Large intestine (tissue), 3 donors: ENCODE data around the gene BGLAP. TPM values are rescaled to one million over a fixed set of nuclear protein-coding genes. Genes with fewer than 3 reads are reported as not detected.

ENCODE experiments used
- DNase-seq, 2 donors: peaks; one replicate each; pipeline versions ENCODE4 v3.0.0 to v3.0.0-alpha.2; 2013
- H3K27ac ChIP-seq: one replicate; pipeline ENCODE4 v1.5.1; 2013; ENCODE audit warnings: low read length
- H3K27me3 ChIP-seq: 2 replicates; pipeline ENCODE4 v1.6.1; 2013; ENCODE audit warnings: low read length; ENCODE audit not compliant: control insufficient read depth, insufficient read depth
- H3K36me3 ChIP-seq: 2 replicates; pipeline ENCODE4 v1.6.1; 2013; ENCODE audit warnings: low read length; ENCODE audit not compliant: control insufficient read depth, insufficient read depth
- H3K4me1 ChIP-seq: one replicate; pipeline ENCODE4 v1.6.1; 2013; ENCODE audit warnings: low read length; ENCODE audit not compliant: control insufficient read depth, insufficient read depth
- H3K4me3 ChIP-seq: one replicate; pipeline ENCODE4 v1.5.1; 2013; ENCODE audit warnings: low read length
- H3K9me3 ChIP-seq: one replicate; pipeline ENCODE4 v1.6.1; 2013; ENCODE audit warnings: mild to moderate bottlenecking, low read depth, low read length, moderate library complexity; ENCODE audit not compliant: control insufficient read depth
- WGBS: methylation state at CpG from one replicate; pipeline ENCODE4 v1.1.5; 2013; ENCODE audit warnings: low lambda C conversion rate; ENCODE audit not compliant: insufficient coverage; 5-methylcytosine and 5-hydroxymethylcytosine counted together
- polyA plus RNA-seq: library from polyadenylated mRNA; unstranded; fragments of 120-200 nt; gene quantifications from one replicate; pipeline ENCODE4 v1.2.1, GENCODE V29; 2013

BGLAP gene
- polyA plus RNA-seq, 1 donor, result 5.8 TPM

GRCh38 chr1:156242738-156243137, 754 bp downstream of the BGLAP start:
- H3K4me3 ChIP-seq, result no peak overlapping the region
- WGBS, result no CpG with 5 or more reads among the region's 10 CpGs
- H3K36me3 ChIP-seq, result peaks cover 47% of the 10 kb centered on the region
- H3K27me3 ChIP-seq, result peaks cover 20% of the 10 kb centered on the region
- H3K4me1 ChIP-seq, result peaks cover 4% of the 10 kb centered on the region
- H3K9me3 ChIP-seq, result no peaks in the 10 kb centered on the region
- no peak for DNase-seq
- no peak overlapping the region for H3K27ac ChIP-seq

- Histone ChIP-seq H3K4me1 (peaks cover 4% of the 10 kb centered on the region), H3K9me3 (no peaks in the 10 kb centered on the region), H3K36me3 (peaks cover 35% of the 10 kb centered on the region), H3K4me3 (no peak overlapping the region), H3K27me3 (peaks cover 20% of the 10 kb centered on the region), H3K27ac (no peak overlapping the region)
- no CpG with 5 or more reads among the region's 2 CpGs for WGBS
- no peak for DNase-seq
Observed at GRCh38 chr1:156244126-156244525, 2.1 kb downstream of the BGLAP start.

- Histone ChIP-seq H3K27ac (no peak overlapping the region), H3K9me3 (no peaks in the 10 kb centered on the region), H3K27me3 (peaks cover 20% of the 10 kb centered on the region), H3K36me3 (peaks cover 35% of the 10 kb centered on the region), H3K4me1 (peaks cover 4% of the 10 kb centered on the region), H3K4me3 (no peak overlapping the region)
- DNase-seq, result no peak
- WGBS, result no CpG with 5 or more reads among the region's 17 CpGs
Observed at GRCh38 chr1:156244712-156245111, 2.7 kb downstream of the BGLAP start.

DNA sequence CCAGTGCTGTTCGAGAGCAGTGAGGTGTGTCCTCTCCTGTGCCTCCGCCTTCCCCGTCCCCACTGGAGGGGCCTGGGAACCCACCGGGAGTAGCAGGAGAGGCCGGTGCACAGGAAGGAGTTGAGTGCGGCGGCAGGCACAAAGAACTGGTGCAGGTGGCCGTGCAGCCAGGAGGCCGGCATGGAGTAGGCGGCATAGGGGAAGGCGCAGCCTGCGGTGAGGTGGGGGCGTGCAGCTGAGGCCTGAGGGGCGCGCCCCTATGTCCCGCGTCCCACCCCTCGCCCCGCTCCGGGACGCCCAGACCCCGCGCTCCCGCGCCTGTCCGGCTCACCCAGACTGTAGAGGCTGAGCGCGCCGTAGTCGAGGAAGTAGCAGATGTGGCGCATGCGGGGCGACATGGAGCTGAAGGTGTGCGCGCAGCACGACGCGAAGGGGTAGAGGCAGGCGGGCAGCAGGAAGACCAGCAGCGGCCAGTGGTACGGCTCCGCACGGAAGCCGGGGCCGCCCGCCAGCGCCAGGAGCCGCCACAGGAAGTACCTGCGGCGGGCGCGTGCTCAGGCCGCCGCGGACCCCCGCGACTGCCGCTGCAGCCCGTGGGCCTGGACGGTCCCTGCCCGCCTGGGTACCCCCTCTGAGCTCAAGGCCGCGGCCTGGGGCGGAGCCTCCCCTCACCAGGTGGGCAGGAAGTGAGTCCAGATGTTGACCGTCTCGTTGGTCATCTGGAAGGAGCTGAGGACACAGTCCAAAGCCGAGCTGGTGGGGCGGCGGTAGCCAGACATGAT, 3.7 kb downstream of the BGLAP start:
- Histone ChIP-seq H3K27ac (no peak overlapping the region), H3K4me3 (peak overlapping the region; percentile 21), H3K36me3 (peaks cover 39% of the 10 kb centered on the region), H3K9me3 (no peaks in the 10 kb centered on the region), H3K4me1 (peaks cover 4% of the 10 kb centered on the region), H3K27me3 (peaks cover 20% of the 10 kb centered on the region)
- WGBS, result no CpG with 5 or more reads among the region's 69 CpGs
- peak; percentile 25 to 58 for DNase-seq

DNA sequence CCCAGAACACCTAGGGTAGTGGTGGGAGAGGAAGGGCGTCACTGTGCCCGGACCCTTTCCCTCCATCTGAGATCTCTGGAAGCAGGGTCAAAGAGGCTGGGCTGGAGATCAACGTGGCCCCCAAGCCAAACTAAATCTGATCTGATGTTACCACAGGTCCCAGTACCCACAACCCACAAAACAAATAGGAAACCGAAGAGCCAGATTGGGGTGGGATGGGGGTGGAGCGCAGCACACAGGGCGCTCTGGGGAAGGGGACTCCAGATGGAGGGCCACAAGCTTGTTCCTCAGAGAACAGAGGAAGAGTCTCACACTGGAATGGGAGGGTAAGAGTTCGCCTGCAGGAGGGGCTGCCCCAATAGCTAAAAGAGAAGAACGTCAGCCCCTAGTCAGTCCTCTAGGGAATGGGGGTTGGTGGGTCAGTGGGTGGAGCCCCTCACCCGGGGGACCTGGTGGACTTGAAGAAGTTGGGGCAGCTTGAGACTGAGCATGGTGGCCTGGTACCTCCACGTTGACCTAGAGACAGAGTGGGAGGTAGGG, 4.3 kb downstream of the BGLAP start:
- Histone ChIP-seq H3K4me1 (peaks cover 4% of the 10 kb centered on the region), H3K36me3 (peaks cover 39% of the 10 kb centered on the region), H3K4me3 (no peak overlapping the region), H3K27me3 (peaks cover 20% of the 10 kb centered on the region), H3K9me3 (no peaks in the 10 kb centered on the region), H3K27ac (no peak overlapping the region)
- DNase-seq, result no peak
- no CpG with 5 or more reads among the region's 10 CpGs for WGBS

DNA sequence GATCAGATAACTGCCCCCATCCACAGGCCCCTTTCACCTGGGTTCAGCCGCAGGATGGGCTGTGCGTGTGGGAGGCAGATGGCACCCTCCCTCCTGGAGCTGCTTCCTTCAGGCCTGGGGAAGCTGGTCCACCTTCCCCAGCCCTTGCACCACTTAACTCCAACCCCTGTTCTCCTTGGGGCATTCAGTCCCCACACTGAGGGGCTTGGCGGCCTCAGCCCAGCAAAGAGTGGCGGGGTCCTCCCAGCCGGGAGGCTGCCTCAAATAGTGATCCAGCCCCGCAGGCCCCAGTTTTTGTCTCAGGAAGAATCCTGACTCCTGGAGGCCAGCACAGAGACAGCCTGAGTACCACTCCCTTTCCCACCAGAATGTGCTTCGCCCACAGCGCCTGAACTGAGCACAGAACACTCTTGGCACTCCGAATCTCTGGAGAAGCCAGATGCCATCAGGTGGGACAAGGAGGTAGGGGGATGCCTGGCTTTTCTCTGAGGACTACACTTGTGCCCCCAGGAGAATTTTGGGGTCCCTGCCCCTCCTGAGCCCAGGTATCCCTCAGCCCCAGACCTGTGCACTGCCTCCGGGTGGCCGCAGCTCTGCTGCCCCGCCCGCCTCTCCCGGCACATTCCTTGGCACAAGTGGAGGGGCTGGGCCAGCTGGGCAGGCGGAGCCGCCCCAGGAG, 4.9 kb downstream of the BGLAP start:
- no peak overlapping the region for H3K4me3 ChIP-seq
- H3K4me1 ChIP-seq, result peaks cover 4% of the 10 kb centered on the region
- peaks cover 40% of the 10 kb centered on the region for H3K36me3 ChIP-seq
- no peak overlapping the region for H3K27ac ChIP-seq
- no peak for DNase-seq
- H3K9me3 ChIP-seq, result no peaks in the 10 kb centered on the region
- H3K27me3 ChIP-seq, result peaks cover 20% of the 10 kb centered on the region
- no CpG with 5 or more reads among the region's 16 CpGs for WGBS

GRCh38 chr1:156247460-156248322, 5.7 kb downstream of the BGLAP start, which contains the start of gene PAQR6:
Gene PAQR6, minus strand, starts transcription at chr1:156248056. Its CDS starts 1,325 bp downstream, at chr1:156246731.
- Histone ChIP-seq H3K4me1 (peaks cover 4% of the 10 kb centered on the region), H3K27me3 (peaks cover 20% of the 10 kb centered on the region), H3K36me3 (peaks cover 42% of the 10 kb centered on the region), H3K9me3 (no peaks in the 10 kb centered on the region), H3K27ac (no peak within 1 kb of the TSS), H3K4me3 (no peak within 1 kb of the TSS)
- peak in 1 of 2 donors; percentile 35 for DNase-seq
- WGBS, result no CpG with 5 or more reads among the region's 16 CpGs

DNA sequence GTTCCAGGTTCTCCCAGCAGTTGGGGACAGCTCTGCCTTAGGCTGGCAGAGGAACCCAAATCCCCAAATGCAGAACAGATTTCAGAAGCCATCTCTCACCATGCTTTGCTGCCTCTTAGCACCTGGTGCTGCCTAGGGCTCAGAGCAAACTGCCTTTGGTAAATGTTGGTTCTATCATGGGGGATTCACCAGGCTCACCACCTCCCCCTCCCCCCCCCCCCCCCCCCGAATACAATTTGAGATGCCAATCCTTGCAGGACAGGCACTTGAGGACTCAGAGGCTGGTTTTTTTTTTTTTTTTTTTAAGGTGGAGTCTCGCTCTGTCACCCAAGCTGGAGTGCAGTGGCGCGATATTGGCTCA, 6.3 kb downstream of the BGLAP start:
- Histone ChIP-seq H3K27me3 (peaks cover 20% of the 10 kb centered on the region), H3K4me1 (peaks cover 4% of the 10 kb centered on the region), H3K9me3 (no peaks in the 10 kb centered on the region), H3K27ac (no peak overlapping the region), H3K4me3 (no peak overlapping the region), H3K36me3 (peaks cover 44% of the 10 kb centered on the region)
- WGBS, result no CpG with 5 or more reads among the region's 4 CpGs
- DNase-seq, result no peak

GRCh38 chr1:156249593-156249992, 7.6 kb downstream of the BGLAP start:
- H3K27ac ChIP-seq, result no peak overlapping the region
- peaks cover 55% of the 10 kb centered on the region for H3K36me3 ChIP-seq
- peaks cover 17% of the 10 kb centered on the region for H3K27me3 ChIP-seq
- no peak overlapping the region for H3K4me3 ChIP-seq
- no CpG with 5 or more reads among the region's 5 CpGs for WGBS
- no peaks in the 10 kb centered on the region for H3K9me3 ChIP-seq
- DNase-seq, result no peak
- peaks cover 4% of the 10 kb centered on the region for H3K4me1 ChIP-seq

DNA sequence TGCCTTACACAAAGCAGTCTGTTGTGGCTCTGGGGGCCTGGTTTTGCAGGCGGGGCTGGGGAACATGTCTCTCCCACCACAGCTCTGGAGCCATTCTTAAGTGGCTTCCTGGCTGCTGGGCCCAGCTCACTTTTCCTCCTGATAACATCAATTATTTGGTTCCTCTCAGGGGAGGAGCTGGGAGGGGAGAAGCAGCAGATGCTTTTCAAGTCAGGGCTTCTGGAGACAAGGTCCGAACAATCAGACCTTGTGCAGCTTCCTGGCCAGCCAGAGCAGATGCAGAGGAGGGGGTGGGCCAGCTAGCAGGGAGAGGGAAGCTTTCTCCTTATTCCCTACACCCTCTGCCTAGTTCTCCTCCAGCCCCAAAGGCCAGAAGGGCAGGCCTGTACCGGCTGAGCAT, 9.5 kb downstream of the BGLAP start:
- Histone ChIP-seq H3K36me3 (peaks cover 70% of the 10 kb centered on the region), H3K9me3 (no peaks in the 10 kb centered on the region), H3K4me3 (no peak overlapping the region), H3K27me3 (no peaks in the 10 kb centered on the region), H3K4me1 (no peaks in the 10 kb centered on the region), H3K27ac (peak overlapping the region; percentile 31)
- WGBS, result no CpG with 5 or more reads among the region's 3 CpGs
- no peak for DNase-seq
